HepG2 (cell line): ENCODE measurements around the gene DYRK2. TPM values are rescaled to one million over a fixed set of nuclear protein-coding genes. Genes with fewer than 3 reads are reported as not detected.

Experiments
- ATAC-seq: fragments of 200-7000 bp; cut with Tn5 transposase; 3 replicates; pipeline ENCODE4 v1.9.1; 2020; ENCODE audit warnings: mild to moderate bottlenecking, moderate library complexity
- BruUV-seq: library from RNA; stranded (reverse); fragments of 400-500 nt; replicated peaks from 2 replicates; lab custom pipeline; 2021; lab: Mats Ljungman, UMichigan
- CTCF ChIA-PET: fragments of 300-600 bp; formaldehyde crosslinking; extraction: SDS; loops from one replicate; lab custom pipeline; 2021; ENCODE audit warnings: low total read pairs, inconsistent platforms, low intra/inter-chr PET ratio; lab: Yijun Ruan, JAX
- POLR2A ChIA-PET: fragments of 350-600 bp; sonication (Branson Sonifier 250); formaldehyde crosslinking; loops from one replicate; lab custom pipeline; 2020; ENCODE audit warnings: antibody characterized with exemption, inconsistent platforms; lab: Yijun Ruan, JAX
- DNase-seq: peaks from one replicate; pipeline ENCODE4 v3.0.0-alpha.2; 2015; ENCODE audit warnings: low spot score
- FAIRE-seq: peaks from 3 replicates; lab custom pipeline; 2011; peaks lifted over from hg19 to GRCh38; lab: Jason Lieb, UNC
- H2AFZ ChIP-seq: one replicate; pipeline ENCODE4 v1.6.1; 2011; ENCODE audit warnings: low read length, inconsistent platforms
- H3K27ac ChIP-seq: fragments of 300-600 bp; 3 replicates; pipeline ENCODE4 v1.8.0; 2011; ENCODE audit warnings: mixed run types, mild to moderate bottlenecking, mixed read lengths, low read length, inconsistent platforms; ENCODE audit not compliant: insufficient read depth; ENCODE audit errors: extremely low read length
- H3K27me3 ChIP-seq, 2 experiments: fragments of 200-600 bp in 1 of 2; 2 replicates in 1 of 2; 3 replicates in 1 of 2; pipeline versions ENCODE4 v1.6.0 to v1.8.0; 2011; ENCODE audit warnings: low read length in 2 of 2, mild to moderate bottlenecking in 2 of 2, moderate library complexity in 2 of 2, inconsistent platforms in 1 of 2; ENCODE audit not compliant: insufficient read depth in 2 of 2, control insufficient read depth in 1 of 2
- H3K36me3 ChIP-seq, 2 experiments: fragments of 200-600 bp in 1 of 2; replicated peaks in 1 of 2; 2 replicates in 1 of 2; 3 replicates in 1 of 2; pipeline versions ENCODE4 v1.5.1 to v1.8.0; 2011; ENCODE audit warnings: low read length in 2 of 2, inconsistent platforms in 1 of 2; ENCODE audit not compliant: insufficient read depth in 2 of 2, control insufficient read depth in 1 of 2
- H3K4me1 ChIP-seq: 2 replicates; pipeline ENCODE4 v1.5.1; 2012; ENCODE audit warnings: low read length, inconsistent platforms; ENCODE audit not compliant: insufficient read depth
- H3K4me2 ChIP-seq: 2 replicates; pipeline ENCODE4 v1.6.0; 2011; ENCODE audit warnings: low read depth, low read length, inconsistent platforms
- H3K4me3 ChIP-seq, 3 experiments: fragments of 200-600 bp in 1 of 3; sonication (generic), shearing (Covaris generic) in 1 of 3; replicated peaks in 1 of 3; 2 replicates each; pipeline ENCODE4 v1.5.1; 2011 to 2016; ENCODE audit warnings: low read length in 3 of 3, inconsistent platforms in 2 of 3, low read depth in 2 of 3, mild to moderate bottlenecking in 2 of 3, control low read depth in 1 of 3, mixed read lengths in 1 of 3; ENCODE audit not compliant: insufficient read depth in 1 of 3
- H3K79me2 ChIP-seq: one replicate; pipeline ENCODE4 v1.6.1; 2011; ENCODE audit warnings: low read length, inconsistent platforms; ENCODE audit not compliant: insufficient read depth
- H3K9ac ChIP-seq: 2 replicates; pipeline ENCODE4 v1.6.0; 2011; ENCODE audit warnings: mild to moderate bottlenecking, low read depth, low read length, inconsistent platforms; ENCODE audit not compliant: insufficient read depth
- H3K9me3 ChIP-seq: 2 replicates; pipeline ENCODE4 v1.5.1; 2012; ENCODE audit warnings: mild to moderate bottlenecking, low read length
- H4K20me1 ChIP-seq: 2 replicates; pipeline ENCODE4 v1.6.0; 2011; ENCODE audit warnings: inconsistent platforms, mild to moderate bottlenecking, low read length, moderate library complexity; ENCODE audit not compliant: insufficient read depth
- CREB1 ChIP-seq, 2 experiments: fragments of 450-650 bp in 1 of 2; IDR thresholded peaks; 2 replicates each; pipeline ENCODE4 v1.6.1; 2016 to 2017; ENCODE audit warnings: control low read depth in 1 of 2, mild to moderate bottlenecking in 1 of 2, missing compliant biosample characterization in 1 of 2, missing genetic modification characterization in 1 of 2
- MAZ ChIP-seq, 2 experiments: sonication (generic) in 1 of 2; formaldehyde crosslinking in 1 of 2; IDR thresholded peaks; 2 replicates each; pipeline versions ENCODE4 v1.5.0 to v1.6.1; 2012 to 2020; ENCODE audit warnings: low read depth in 2 of 2, mild to moderate bottlenecking in 2 of 2, borderline replicate concordance in 1 of 2, improper control_type of control experiment in 1 of 2, low read length in 1 of 2, missing genetic modification reagents in 1 of 2, moderate library complexity in 1 of 2
- ZBTB3 ChIP-seq: sonication (generic); formaldehyde crosslinking; IDR thresholded peaks from 2 replicates; pipeline ENCODE4 v1.4.0; 2020; ENCODE audit warnings: low read depth, mild to moderate bottlenecking, moderate library complexity, missing genetic modification reagents, borderline replicate concordance
- ZNF432 ChIP-seq: sonication (generic); formaldehyde crosslinking; IDR thresholded peaks from 2 replicates; pipeline ENCODE4 v1.5.0; 2020; ENCODE audit warnings: missing genetic modification reagents, mild to moderate bottlenecking, borderline replicate concordance
- WGBS: methylation state at CpG from one replicate; pipeline ENCODE4 v1.1.6; 2017; ENCODE audit warnings: low lambda C conversion rate; 5-methylcytosine and 5-hydroxymethylcytosine counted together
- in situ Hi-C: cut with HindIII; loops from 2 replicates; pipeline ENCODE4 v1.10.0; 2017; ENCODE audit warnings: low pct_unique_long_range_greater_than_20kb; ENCODE audit not compliant: extremely low pct_ligation_motif_present
- intact Hi-C: fragments of 100-400 bp; cut with micrococcal nuclease; formaldehyde crosslinking; loops from one replicate; pipeline ENCODE4 v1.10.0; 2022; ENCODE audit not compliant: unreplicated experiment
- polyA plus RNA-seq, 8 experiments: library from polyadenylated mRNA; depleted of rRNA in 3 of 8; stranded (reverse) in 7 of 8; unstranded in 1 of 8; fragments of >200 nt; fragmentation: Illumina TruSeq in 4 of 8; extraction: Trizol in 4 of 8; gene quantifications; 2 replicates each; pipeline versions ENCODE4 v1.2.1 to v1.2.3, GENCODE V29; 2011 to 2016; ENCODE audit warnings: low read depth in 4 of 8, missing spikeins in 1 of 8, mixed read lengths in 1 of 8; ENCODE audit not compliant: insufficient read depth in 1 of 8
- total RNA-seq, 5 experiments: library from RNA; depleted of rRNA; stranded (reverse); fragments of >200 nt; fragmentation: Illumina TruSeq; extraction: Trizol; gene quantifications; 2 replicates each; pipeline ENCODE4 v1.2.3, GENCODE V29; 2016; ENCODE audit warnings: low read depth in 1 of 5
- TF ChIP-seq, protein P1 (sequence below): sonication (generic); formaldehyde crosslinking; conservative IDR thresholded peaks from 2 replicates; pipeline ENCODE4 v1.8.1; 2023; ENCODE audit warnings: missing genetic modification reagents

DYRK2 gene
- total and polyA plus RNA-seq, 2 of the 13 experiments (the other 11 are each of a cell fraction or from before 2014, with no cell fraction given), result 8.2 to 11.5 TPM

- FAIRE-seq (peak; percentile 15), DNase-seq (no peak), ATAC-seq (no peak)
- no peak overlapping the region for H2AFZ ChIP-seq
- in situ Hi-C loops (no loop called here), intact Hi-C loops (loop anchor here (2.0 kb wide), 1 partner anchor 292 kb away; no protein-coding TSS in a partner anchor)
- H3K27ac ChIP-seq, result no peak overlapping the region
- ChIA-PET POLR2A (no interaction called here), CTCF (no interaction called here)
- H4K20me1 ChIP-seq, result peaks cover 14% of the 10 kb centered on the region; the same call in 1 of the 2 replicates
- H3K27me3 ChIP-seq, result 0 out of 5 replicates have a peak, but pooled peaks cover 0 to 3% of the 10 kb centered on the region in 2 experiments
- WGBS, result 46% methylated on average over 11 of the region's 11 CpGs
- H3K9me3 ChIP-seq, result no peaks in the 10 kb centered on the region
- TF ChIP-seq MAZ (IDR thresholded peaks at IDR 0.05; ENCODE audit: borderline replicate concordance, low read depth, low read length) (no peak), MAZ (CRISPR knock-in tag; IDR thresholded peaks at IDR 0.05; ENCODE audit: low read depth) (no peak), ZNF432 (CRISPR knock-in tag) (no peak), ZBTB3 (no peak), CREB1 (IDR thresholded peaks at IDR 0.05) (no peak), CREB1 (CRISPR knock-in tag; IDR thresholded peaks at IDR 0.05) (no peak)
- TF ChIP-seq, protein P1, sequence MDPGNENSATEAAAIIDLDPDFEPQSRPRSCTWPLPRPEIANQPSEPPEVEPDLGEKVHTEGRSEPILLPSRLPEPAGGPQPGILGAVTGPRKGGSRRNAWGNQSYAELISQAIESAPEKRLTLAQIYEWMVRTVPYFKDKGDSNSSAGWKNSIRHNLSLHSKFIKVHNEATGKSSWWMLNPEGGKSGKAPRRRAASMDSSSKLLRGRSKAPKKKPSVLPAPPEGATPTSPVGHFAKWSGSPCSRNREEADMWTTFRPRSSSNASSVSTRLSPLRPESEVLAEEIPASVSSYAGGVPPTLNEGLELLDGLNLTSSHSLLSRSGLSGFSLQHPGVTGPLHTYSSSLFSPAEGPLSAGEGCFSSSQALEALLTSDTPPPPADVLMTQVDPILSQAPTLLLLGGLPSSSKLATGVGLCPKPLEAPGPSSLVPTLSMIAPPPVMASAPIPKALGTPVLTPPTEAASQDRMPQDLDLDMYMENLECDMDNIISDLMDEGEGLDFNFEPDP (CRISPR knock-in tag), result no peak
- peaks cover 27% of the 10 kb centered on the region for H3K4me1 ChIP-seq
- peak overlapping the region; percentile 74 to 84 (median 84) for H3K4me3 ChIP-seq
- peak overlapping the region; percentile 82; the same call in 1 of the 2 replicates for H3K9ac ChIP-seq
- no TSS peak for BruUV-seq
- H3K36me3 ChIP-seq, result peaks cover 0 to 3% of the 10 kb centered on the region in 2 experiments; a peak in 1 of 5 replicates
- H3K4me2 ChIP-seq, result peak overlapping the region; percentile 80
- H3K79me2 ChIP-seq, result peaks cover 54% of the 10 kb centered on the region
Measured at GRCh38 chr12:67650388-67651131, 2.0 kb downstream of the DYRK2 start.
